GM12875 (cell line): ENCODE measurements around the gene HIGD1C.

ENCODE experiments used
- H3K4me3 ChIP-seq: one replicate; pipeline ENCODE4 v1.5.1; 2011; ENCODE audit warnings: low read depth, low read length, control low read depth
- CTCF ChIP-seq: IDR thresholded peaks from 2 replicates; pipeline ENCODE4 v1.5.1; 2011; ENCODE audit warnings: low read depth, mild to moderate bottlenecking, control low read depth, inconsistent platforms, low read length, moderate library complexity, borderline replicate concordance; ENCODE audit not compliant: insufficient read depth

HIGD1C gene

GRCh38 chr12:50992819-50993218 lies 40.5 kb downstream of the HIGD1C start:
- TF ChIP-seq CTCF: no peak
- no peak overlapping the region for H3K4me3 ChIP-seq

GRCh38 chr12:50999093-50999492 lies 46.7 kb downstream of the HIGD1C start:
- no peak overlapping the region for H3K4me3 ChIP-seq
- no peak for TF ChIP-seq CTCF

GRCh38 chr12:51000245-51000644 lies 47.9 kb downstream of the HIGD1C start:
- no peak overlapping the region for H3K4me3 ChIP-seq
- TF ChIP-seq CTCF: no peak

GRCh38 chr12:51001799-51002198 lies 49.5 kb downstream of the HIGD1C start:
- H3K4me3 ChIP-seq: no peak overlapping the region
- no peak for TF ChIP-seq CTCF

GRCh38 chr12:51004504-51004903 lies 52.2 kb downstream of the HIGD1C start:
- no peak overlapping the region for H3K4me3 ChIP-seq
- no peak for TF ChIP-seq CTCF

- no peak for TF ChIP-seq CTCF
- no peak overlapping the region for H3K4me3 ChIP-seq
Observed at GRCh38 chr12:51005030-51005429, 52.7 kb downstream of the HIGD1C start.

- no peak overlapping the region for H3K4me3 ChIP-seq
- TF ChIP-seq CTCF: no peak
Observed at GRCh38 chr12:51005671-51006070, 53.3 kb downstream of the HIGD1C start.
